Measurements from ENCODE around the gene MLH3.

The MLH3 gene

DNA sequence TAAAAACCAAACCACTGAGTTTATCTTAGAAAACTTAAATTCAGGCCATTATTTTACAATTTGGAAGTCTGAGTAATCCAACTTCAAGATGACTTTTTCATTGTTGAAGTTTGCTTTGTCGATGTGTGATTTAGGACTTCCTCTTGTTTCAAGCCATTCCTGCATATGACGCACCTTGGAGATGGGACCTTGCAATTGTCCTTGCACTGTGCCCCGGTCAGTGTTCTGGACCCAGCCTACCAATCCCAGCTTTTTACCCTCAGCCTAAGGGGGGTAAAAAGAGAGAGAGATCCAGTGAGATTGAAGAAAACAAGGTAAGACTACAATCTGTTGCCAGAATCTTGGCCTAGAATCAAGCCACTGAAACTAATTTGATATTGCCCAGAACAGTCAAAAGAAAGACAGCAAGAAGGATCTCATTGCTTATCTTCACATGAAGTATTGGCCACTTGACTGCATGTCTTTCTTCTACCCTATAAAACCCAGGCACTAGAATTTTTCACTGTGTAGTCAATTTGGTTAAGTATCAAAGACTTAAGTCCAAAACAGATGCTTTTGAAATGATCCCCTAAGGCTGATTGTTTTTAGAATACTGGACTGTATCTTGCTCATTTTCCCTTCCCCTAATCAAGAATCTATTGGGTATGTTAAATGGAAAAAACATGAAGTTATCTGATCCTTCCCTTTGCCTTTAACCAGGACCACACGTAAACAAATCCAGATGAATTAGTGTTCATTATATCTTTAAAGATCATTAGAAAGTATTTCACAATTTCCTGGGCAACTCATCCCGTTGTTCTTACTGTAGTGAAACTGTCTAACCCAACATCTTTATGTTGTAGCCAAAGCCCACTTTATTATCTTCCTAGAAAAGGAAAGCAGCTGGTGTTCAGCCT is 2.4 kb upstream of the MLH3 start:
- no peaks in the 10 kb centered on the region for H3K27me3 ChIP-seq (ENCODE audit: control insufficient read depth, insufficient read depth, low read length)
- H3K9me3 ChIP-seq (ENCODE audit: control insufficient read depth, low read length): no peaks in the 10 kb centered on the region
- no peak overlapping the region for H3K9ac ChIP-seq
- no peak overlapping the region for H3K4me3 ChIP-seq (ENCODE audit: low read depth, low read length)
- H3K4me1 ChIP-seq: peaks cover 6% of the 10 kb centered on the region
- H3K27ac ChIP-seq: no peak overlapping the region
- no peak overlapping the region for H2AFZ ChIP-seq
- TF ChIP-seq, protein P1, sequence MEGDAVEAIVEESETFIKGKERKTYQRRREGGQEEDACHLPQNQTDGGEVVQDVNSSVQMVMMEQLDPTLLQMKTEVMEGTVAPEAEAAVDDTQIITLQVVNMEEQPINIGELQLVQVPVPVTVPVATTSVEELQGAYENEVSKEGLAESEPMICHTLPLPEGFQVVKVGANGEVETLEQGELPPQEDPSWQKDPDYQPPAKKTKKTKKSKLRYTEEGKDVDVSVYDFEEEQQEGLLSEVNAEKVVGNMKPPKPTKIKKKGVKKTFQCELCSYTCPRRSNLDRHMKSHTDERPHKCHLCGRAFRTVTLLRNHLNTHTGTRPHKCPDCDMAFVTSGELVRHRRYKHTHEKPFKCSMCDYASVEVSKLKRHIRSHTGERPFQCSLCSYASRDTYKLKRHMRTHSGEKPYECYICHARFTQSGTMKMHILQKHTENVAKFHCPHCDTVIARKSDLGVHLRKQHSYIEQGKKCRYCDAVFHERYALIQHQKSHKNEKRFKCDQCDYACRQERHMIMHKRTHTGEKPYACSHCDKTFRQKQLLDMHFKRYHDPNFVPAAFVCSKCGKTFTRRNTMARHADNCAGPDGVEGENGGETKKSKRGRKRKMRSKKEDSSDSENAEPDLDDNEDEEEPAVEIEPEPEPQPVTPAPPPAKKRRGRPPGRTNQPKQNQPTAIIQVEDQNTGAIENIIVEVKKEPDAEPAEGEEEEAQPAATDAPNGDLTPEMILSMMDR (IDR thresholded peaks at IDR 0.05): no peak
- H3K79me2 ChIP-seq: peaks cover 7% of the 10 kb centered on the region
- no peaks in the 10 kb centered on the region for H3K36me3 ChIP-seq (ENCODE audit: control insufficient read depth, insufficient read depth, low read length)
- no peak overlapping the region for H3K4me2 ChIP-seq (ENCODE audit: low read length)

DNA sequence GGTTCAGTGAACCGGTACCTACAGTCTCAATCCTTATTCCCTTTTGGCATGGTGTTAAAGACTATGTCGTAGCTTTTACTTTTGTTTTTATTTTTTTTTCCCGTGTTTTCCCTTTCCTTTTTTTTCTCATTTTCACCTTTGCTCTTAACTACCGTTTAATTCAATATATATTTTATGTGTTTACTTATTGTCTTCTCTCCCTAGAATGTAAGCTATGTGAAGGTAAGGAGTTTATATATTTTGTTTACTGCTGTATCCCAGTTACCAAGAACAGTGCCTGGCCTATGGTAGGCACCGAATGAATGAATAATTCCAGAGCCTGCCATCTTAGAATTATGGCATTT is 261 bp upstream of the MLH3 start:
- H2AFZ ChIP-seq: peak overlapping the region; percentile 94
- peak overlapping the region; percentile 85 for H3K4me3 ChIP-seq (ENCODE audit: low read depth, low read length)
- H3K9me3 ChIP-seq (ENCODE audit: control insufficient read depth, low read length): no peaks in the 10 kb centered on the region
- no peaks in the 10 kb centered on the region for H3K36me3 ChIP-seq (ENCODE audit: control insufficient read depth, insufficient read depth, low read length)
- TF ChIP-seq, protein P1 (IDR thresholded peaks at IDR 0.05): no peak
- peak overlapping the region; percentile 81 for H3K27ac ChIP-seq
- H3K4me1 ChIP-seq: peaks cover 6% of the 10 kb centered on the region
- no peak overlapping the region for H3K9ac ChIP-seq
- H3K27me3 ChIP-seq (ENCODE audit: control insufficient read depth, insufficient read depth, low read length): no peaks in the 10 kb centered on the region
- H3K4me2 ChIP-seq (ENCODE audit: low read length): peak overlapping the region; percentile 64
- H3K79me2 ChIP-seq: peaks cover 10% of the 10 kb centered on the region

DNA sequence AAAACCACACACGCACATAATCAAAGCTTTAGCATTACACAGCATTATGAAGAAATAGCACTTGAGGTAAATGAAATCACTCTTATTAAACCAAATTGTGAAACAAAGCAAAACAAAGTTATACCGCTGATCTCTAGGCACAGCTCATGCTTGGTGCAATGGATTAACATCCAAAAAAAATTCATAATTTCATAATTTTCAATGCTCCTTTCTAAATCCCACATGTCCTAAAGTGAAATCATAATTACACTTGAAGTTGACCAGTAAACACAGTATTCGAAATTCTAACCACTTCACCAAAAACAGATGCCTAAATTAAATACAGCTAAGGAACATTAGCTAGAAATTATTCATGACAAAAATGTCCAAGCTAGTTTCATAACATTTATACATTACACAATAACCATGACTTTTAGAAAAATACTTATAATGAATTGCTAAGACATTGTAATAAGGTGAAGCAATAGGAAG is 1.5 kb downstream of the MLH3 start:
- Histone ChIP-seq H3K9ac (no peak overlapping the region), H3K9me3 (ENCODE audit: control insufficient read depth, low read length) (no peaks in the 10 kb centered on the region), H3K4me2 (ENCODE audit: low read length) (no peak overlapping the region), H3K27me3 (ENCODE audit: control insufficient read depth, insufficient read depth, low read length) (no peaks in the 10 kb centered on the region), H2AFZ (no peak overlapping the region), H3K4me3 (ENCODE audit: low read depth, low read length) (no peak overlapping the region), H3K79me2 (peaks cover 10% of the 10 kb centered on the region), H3K36me3 (ENCODE audit: control insufficient read depth, insufficient read depth, low read length) (no peaks in the 10 kb centered on the region), H3K4me1 (peaks cover 6% of the 10 kb centered on the region), H3K27ac (no peak overlapping the region)
- TF ChIP-seq, protein P1 (IDR thresholded peaks at IDR 0.05): no peak

DNA sequence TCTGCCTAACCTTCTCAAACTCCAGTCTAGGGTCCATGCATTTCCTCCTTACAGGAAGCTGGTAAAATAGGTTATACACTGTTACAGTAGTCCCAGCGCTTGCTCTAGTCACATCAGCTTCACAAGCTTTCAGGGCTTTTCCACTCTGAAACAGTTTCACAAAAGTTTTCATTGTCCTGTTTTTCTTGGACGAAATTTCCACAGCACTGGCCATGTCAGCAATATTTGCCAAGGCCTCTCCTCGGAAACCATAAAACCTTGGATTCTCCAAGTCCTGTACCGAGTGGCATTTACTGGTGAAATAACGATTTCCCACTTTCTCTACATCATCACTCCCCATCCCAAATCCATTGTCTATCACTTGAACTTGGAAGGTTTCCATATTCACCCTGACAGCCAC is 2.1 kb downstream of the MLH3 start:
- Histone ChIP-seq H3K4me1 (peaks cover 6% of the 10 kb centered on the region), H3K36me3 (ENCODE audit: control insufficient read depth, insufficient read depth, low read length) (no peaks in the 10 kb centered on the region), H3K9me3 (ENCODE audit: control insufficient read depth, low read length) (no peaks in the 10 kb centered on the region), H2AFZ (no peak overlapping the region), H3K4me2 (ENCODE audit: low read length) (no peak overlapping the region), H3K27me3 (ENCODE audit: control insufficient read depth, insufficient read depth, low read length) (no peaks in the 10 kb centered on the region), H3K79me2 (peaks cover 10% of the 10 kb centered on the region), H3K9ac (no peak overlapping the region), H3K27ac (no peak overlapping the region), H3K4me3 (ENCODE audit: low read depth, low read length) (no peak overlapping the region)
- TF ChIP-seq, protein P1 (IDR thresholded peaks at IDR 0.05): no peak

DNA sequence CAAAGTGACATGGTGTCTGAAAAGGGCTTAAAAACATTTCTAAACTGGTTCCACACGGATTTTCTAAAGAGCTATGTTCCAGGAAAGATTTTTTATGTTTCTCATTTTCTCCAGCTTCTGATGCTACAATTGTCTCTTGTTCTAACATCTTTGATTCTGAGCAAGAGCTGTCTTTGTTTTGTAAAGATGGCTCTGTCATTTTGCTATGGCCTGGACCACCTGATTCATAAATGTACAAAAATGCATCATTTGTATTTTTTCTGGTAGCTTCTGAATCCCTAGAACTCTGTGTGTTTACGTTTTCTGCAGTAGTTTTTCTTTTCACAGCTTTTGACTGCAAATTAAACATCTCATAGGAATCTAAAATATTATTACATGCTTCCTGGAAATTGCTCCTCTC is 3.2 kb downstream of the MLH3 start:
- no peak overlapping the region for H2AFZ ChIP-seq
- H3K9ac ChIP-seq: no peak overlapping the region
- H3K4me3 ChIP-seq (ENCODE audit: low read depth, low read length): no peak overlapping the region
- no peak overlapping the region for H3K27ac ChIP-seq
- H3K9me3 ChIP-seq (ENCODE audit: control insufficient read depth, low read length): no peaks in the 10 kb centered on the region
- H3K27me3 ChIP-seq (ENCODE audit: control insufficient read depth, insufficient read depth, low read length): no peaks in the 10 kb centered on the region
- no peak overlapping the region for H3K4me2 ChIP-seq (ENCODE audit: low read length)
- H3K4me1 ChIP-seq: peaks cover 6% of the 10 kb centered on the region
- no peaks in the 10 kb centered on the region for H3K36me3 ChIP-seq (ENCODE audit: control insufficient read depth, insufficient read depth, low read length)
- H3K79me2 ChIP-seq: peaks cover 10% of the 10 kb centered on the region
- TF ChIP-seq, protein P1 (IDR thresholded peaks at IDR 0.05): no peak
